ENCODE measurements around the gene HAGH.
A peak's percentile ranks its signal among the peaks of the same experiment; 100 is the strongest.

HAGH gene

DNA sequence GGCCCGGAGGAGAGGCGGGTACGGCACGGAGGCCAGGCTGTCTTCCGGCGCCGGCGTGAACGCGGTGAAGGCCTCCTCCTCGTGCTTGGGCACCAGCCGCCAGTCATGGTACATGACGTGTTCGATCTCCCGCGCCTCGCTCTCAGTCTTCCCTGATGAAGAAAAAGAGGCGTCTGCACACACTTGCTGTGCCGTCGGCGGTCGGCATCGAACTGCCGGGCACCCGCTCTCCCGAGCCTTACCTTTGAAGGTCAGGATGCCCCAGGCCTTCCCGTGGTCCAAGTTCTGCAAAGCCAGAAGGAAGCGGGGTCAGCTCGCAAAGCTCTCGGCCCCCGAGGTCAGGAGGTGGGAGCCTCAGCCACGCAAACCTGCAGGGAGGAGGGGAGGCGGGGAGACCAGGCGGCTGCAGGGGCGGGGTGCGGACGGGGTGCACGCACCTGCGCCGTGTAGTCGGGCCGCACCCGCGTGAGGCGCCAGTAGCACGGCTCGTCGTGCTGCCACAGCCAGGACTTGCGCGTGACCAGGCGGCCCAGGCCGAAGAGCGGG lies 54.2 kb downstream of the HAGH start, which contains the start of gene EME2:
Gene EME2 (plus strand): TSS at position 449 of the 546 bp plus-strand sequence. CDS start 418 bp downstream, outside the sequence.
- in situ Hi-C loops (cut with HindIII; ENCODE audit: low sequenced_read_pairs): no loop called here
- H3K4me3 ChIP-seq (ENCODE audit: low read depth, low read length): peak within 1 kb of the TSS; percentile 59
- DNase-seq (ENCODE audit: low read depth): no peak
- TF ChIP-seq, protein P1, sequence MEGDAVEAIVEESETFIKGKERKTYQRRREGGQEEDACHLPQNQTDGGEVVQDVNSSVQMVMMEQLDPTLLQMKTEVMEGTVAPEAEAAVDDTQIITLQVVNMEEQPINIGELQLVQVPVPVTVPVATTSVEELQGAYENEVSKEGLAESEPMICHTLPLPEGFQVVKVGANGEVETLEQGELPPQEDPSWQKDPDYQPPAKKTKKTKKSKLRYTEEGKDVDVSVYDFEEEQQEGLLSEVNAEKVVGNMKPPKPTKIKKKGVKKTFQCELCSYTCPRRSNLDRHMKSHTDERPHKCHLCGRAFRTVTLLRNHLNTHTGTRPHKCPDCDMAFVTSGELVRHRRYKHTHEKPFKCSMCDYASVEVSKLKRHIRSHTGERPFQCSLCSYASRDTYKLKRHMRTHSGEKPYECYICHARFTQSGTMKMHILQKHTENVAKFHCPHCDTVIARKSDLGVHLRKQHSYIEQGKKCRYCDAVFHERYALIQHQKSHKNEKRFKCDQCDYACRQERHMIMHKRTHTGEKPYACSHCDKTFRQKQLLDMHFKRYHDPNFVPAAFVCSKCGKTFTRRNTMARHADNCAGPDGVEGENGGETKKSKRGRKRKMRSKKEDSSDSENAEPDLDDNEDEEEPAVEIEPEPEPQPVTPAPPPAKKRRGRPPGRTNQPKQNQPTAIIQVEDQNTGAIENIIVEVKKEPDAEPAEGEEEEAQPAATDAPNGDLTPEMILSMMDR (IDR thresholded peaks at IDR 0.05; ENCODE audit: low read depth, low read length, missing control alignments): no peak

DNA sequence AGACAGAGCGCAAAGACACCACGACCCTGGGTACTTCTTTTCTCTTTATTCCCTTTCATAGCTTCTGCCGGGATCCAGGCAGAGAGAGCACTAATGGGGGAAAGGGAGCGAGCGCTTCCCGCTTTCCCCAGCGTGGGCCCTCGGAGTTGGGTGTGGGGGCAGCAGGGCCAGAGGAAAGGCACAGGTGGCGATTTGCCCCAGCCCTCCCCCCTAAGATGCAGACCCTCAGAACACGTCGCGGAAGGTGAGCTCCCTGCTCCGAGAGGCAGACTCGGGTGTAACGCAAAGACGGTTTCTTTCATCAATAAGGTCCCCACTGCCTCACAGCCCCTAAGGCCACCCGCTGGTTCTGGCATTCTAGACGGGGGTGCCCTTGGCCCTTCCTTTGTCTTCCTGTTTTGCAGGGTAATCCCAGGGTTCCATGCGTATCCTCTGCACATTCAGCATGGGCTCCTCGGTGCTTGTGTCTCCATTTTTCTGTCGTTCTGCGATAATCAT lies 54.7 kb downstream of the HAGH start:
- no peak for DNase-seq (ENCODE audit: low read depth)
- TF ChIP-seq, protein P1 (IDR thresholded peaks at IDR 0.05; ENCODE audit: low read depth, low read length, missing control alignments): no peak
- H3K4me3 ChIP-seq (ENCODE audit: low read depth, low read length): peak overlapping the region; percentile 59
- in situ Hi-C loops (cut with HindIII; ENCODE audit: low sequenced_read_pairs): no loop called here

DNA sequence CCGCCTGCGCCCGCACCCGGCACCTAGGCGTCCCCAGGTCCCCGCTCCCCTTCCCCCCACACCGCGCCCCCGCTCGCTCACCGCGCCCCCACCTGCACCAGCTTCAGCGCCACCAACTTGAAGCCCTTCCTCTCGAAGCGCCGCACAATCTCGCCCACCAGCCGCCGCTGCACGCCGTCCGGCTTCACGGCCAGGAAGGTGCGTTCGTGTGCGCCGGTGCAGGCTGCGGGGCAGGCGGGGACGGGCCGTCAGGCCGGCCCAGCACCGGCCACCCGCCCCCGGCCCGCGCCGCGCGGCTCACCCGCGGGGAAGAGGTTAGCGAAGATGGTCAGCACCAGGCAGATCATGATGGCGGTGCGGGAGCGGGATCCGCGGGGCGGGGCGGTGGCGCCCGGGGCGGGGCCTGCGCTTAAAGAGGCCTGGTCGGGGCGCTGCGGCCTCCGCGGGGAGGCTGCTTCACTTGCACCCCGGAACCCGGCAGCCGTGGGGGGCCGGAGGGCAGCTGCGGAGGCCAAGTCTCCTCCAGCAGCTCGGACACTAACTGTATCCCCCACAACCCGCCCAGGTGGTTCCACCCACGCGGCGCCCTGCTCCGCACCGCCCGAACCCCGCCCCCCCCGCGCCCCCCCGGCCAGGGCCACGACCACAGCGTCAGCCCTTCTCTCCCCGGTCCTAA lies 55.3 kb downstream of the HAGH start, which contains the start of gene NME3:
Gene NME3 (minus strand): TSS at position 356 of the 676 bp plus-strand sequence. CDS start 9 bp downstream, at position 347.
- H3K4me3 ChIP-seq (ENCODE audit: low read depth, low read length): peak within 1 kb of the TSS; percentile 59
- TF ChIP-seq, protein P1 (IDR thresholded peaks at IDR 0.05; ENCODE audit: low read depth, low read length, missing control alignments): no peak
- in situ Hi-C loops (cut with HindIII; ENCODE audit: low sequenced_read_pairs): no loop called here

DNA sequence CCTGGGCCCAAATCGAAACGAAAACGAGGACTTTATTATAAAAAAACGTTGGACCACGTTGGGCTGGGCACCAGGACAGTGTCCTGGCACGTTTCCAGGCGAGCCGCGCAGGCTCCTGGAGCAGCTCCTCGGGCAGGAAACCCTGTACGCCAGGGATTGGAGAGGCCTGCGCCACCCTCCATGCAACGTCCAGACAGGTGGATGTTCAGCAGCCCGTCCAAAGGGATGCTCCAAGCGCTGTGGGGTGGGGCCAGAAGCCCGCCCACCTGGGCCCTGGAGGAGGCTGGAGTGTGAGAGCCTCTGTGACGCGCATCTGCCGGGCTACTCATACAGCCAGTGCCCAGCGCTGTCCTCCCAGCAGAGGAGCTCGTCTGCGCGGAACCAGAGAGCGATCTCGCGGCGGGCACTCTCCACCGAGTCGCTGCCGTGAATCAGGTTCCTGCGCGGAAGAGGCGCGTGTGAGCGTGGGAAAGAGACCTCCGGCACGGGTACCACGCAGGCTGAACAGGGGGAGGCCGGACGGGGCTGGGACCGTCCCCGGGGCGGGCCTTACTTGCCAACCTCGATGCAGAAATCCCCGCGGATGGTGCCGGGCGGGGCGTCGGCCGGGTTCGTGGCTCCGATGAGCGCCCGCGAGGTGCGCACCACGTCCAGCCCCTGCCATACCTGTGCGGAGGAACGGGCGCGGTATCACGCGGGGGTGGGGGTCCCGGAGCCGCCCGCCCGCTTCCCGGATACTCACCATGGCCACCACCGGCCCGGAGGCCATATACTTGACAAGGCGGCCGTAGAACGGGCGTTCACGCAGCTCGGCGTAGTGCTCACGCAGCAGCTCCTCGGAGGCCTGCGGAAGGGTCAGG lies 56.1 kb downstream of the HAGH start:
- in situ Hi-C loops (cut with HindIII; ENCODE audit: low sequenced_read_pairs): no loop called here
- DNase-seq (ENCODE audit: low read depth): no peak
- TF ChIP-seq, protein P1 (IDR thresholded peaks at IDR 0.05; ENCODE audit: low read depth, low read length, missing control alignments): no peak
- H3K4me3 ChIP-seq (ENCODE audit: low read depth, low read length): peak overlapping the region; percentile 59

More for the DNA sequence above, 55.3 kb downstream of the HAGH start, which contains the start of gene NME3:
- DNase-seq (ENCODE audit: low read depth): no peak

- TF ChIP-seq, protein P1 (IDR thresholded peaks at IDR 0.05; ENCODE audit: low read depth, low read length, missing control alignments): no peak
- in situ Hi-C loops (cut with HindIII; ENCODE audit: low sequenced_read_pairs): no loop called here
- peak overlapping the region; percentile 59 for H3K4me3 ChIP-seq (ENCODE audit: low read depth, low read length)
- no peak for DNase-seq (ENCODE audit: low read depth)
Measured at GRCh38 chr16:1769402-1770300, 57.0 kb downstream of the HAGH start.
